ENCODE results near the gene MERTK. TPM values are rescaled to one million over a fixed set of nuclear protein-coding genes. Genes with fewer than 3 reads are reported as not detected.

MERTK gene
- total and polyA plus RNA-seq, 2 donors (not counting 1 experiment from before 2014, with no cell fraction given): 0.04 to 0.34 TPM

DNA sequence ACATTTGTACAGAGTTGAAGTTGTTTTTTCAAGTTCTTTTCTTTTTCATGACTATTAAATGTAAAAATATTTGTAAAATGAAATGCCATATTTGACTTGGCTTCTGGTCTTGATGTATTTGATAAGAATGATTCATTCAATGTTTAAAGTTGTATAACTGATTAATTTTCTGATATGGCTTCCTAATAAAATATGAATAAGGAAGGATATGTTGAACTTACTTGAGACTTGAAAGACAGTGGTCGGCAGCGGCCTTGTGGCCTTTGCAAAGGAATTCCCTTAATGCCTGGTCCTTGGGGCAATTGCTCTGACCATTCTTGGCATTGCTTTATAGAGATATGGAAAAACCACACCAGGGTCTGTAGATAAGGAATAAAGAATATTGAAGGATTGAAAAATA is 130.8 kb downstream of the MERTK start:
- intact Hi-C loops (cut with micrococcal nuclease): no loop called here
- no peaks in the 10 kb centered on the region for H3K9me3 Mint-ChIP-seq (ENCODE audit: insufficient read depth)

More for the DNA sequence above, 130.8 kb downstream of the MERTK start:
- H3K4me1 ChIP-seq (ENCODE audit: control insufficient read depth in 2 of 2, insufficient read depth in 2 of 2, low read length in 2 of 2): no peaks in the 10 kb centered on the region
- peaks cover 13% of the 10 kb centered on the region for H3K27me3 Mint-ChIP-seq
- ChIA-PET CTCF (no interaction called here), POLR2A (interaction anchor here (0.6 kb wide), 1 partner anchor 100 kb away, joined by 4 read pairs; no protein-coding TSS in a partner anchor)
- H2AFZ ChIP-seq (ENCODE audit: insufficient read depth, low read depth, low read length, poor library complexity, severe bottlenecking): no peak overlapping the region
- no peak overlapping the region for H3K4me3 Mint-ChIP-seq
- 93% methylated on average over 2 of the region's 2 CpGs for WGBS (ENCODE audit: insufficient coverage)
- no peaks in the 10 kb centered on the region for H3K4me1 Mint-ChIP-seq
- TF ChIP-seq CTCF (IDR thresholded peaks at IDR 0.05): no peak
- no peak for TF ChIP-seq EZH2 (IDR thresholded peaks at IDR 0.05; ENCODE audit: borderline replicate concordance, insufficient read depth, low read depth, low read length, poor library complexity, severe bottlenecking)
- H3K79me2 ChIP-seq (ENCODE audit: control insufficient read depth, insufficient read depth, low read length): no peaks in the 10 kb centered on the region
- DNase-seq: no peak
- H3K9me3 ChIP-seq (ENCODE audit: control extremely low read depth in 1 of 3, control insufficient read depth in 2 of 3, insufficient read depth in 1 of 3, low read length in 2 of 3): no peaks in the 10 kb centered on the region
- no peaks in the 10 kb centered on the region for H3K36me3 ChIP-seq (replicated peaks in 1 of 2; ENCODE audit: control extremely low read depth in 1 of 2, control insufficient read depth in 1 of 2, extremely low read depth in 1 of 2, insufficient read depth in 2 of 2, low read length in 1 of 2)
- H3K27me3 ChIP-seq (replicated peaks in 1 of 4; ENCODE audit: control extremely low read depth in 1 of 4, control insufficient read depth in 3 of 4, insufficient read depth in 4 of 4, low read length in 3 of 4): peaks cover 0 to 5% (median 0%) of the 10 kb centered on the region in 4 experiments
- no peak for ATAC-seq (ENCODE audit: low read depth)
- H4K20me1 ChIP-seq (ENCODE audit: control insufficient read depth, insufficient read depth, low read length, poor library complexity, severe bottlenecking): no peaks in the 10 kb centered on the region
- no peak overlapping the region for H3K4me3 ChIP-seq (ENCODE audit: control extremely low read depth in 1 of 5, extremely low read depth in 1 of 5, insufficient read depth in 1 of 5, low read depth in 2 of 5, low read length in 4 of 5)
- no peak overlapping the region for H3K9ac ChIP-seq (ENCODE audit: low read length)
- H3K4me2 ChIP-seq (replicated peaks; ENCODE audit: low read depth, low read length, poor library complexity, severe bottlenecking): no peak overlapping the region
- H3K27ac ChIP-seq (ENCODE audit: low read length in 2 of 2): no peak overlapping the region
- H3K27ac Mint-ChIP-seq: no peak overlapping the region
